ENCODE measurements around the gene CER1. TPM values are rescaled to one million over a fixed set of nuclear protein-coding genes. Genes with fewer than 3 reads are reported as not detected.

The CER1 gene
- total RNA-seq (2013; cell fraction: nucleolus; rRNA removed): not detected in 2 replicates
- total RNA-seq (2014; rRNA removed) (not detected in 2 replicates), total RNA-seq (2014; rRNA removed; fragmentation: Illumina TruSeq; extraction: Trizol) (not detected in 2 replicates), total RNA-seq (2021) (not detected in 2 replicates), polyA plus RNA-seq (2011; rRNA removed) (not detected in 2 replicates), polyA plus RNA-seq (2014; fragmentation: Illumina TruSeq; extraction: Trizol) (not detected in 2 replicates), polyA plus RNA-seq (2014; fragmentation: Nextera tagmentation; extraction: Ambion mirVana) (not detected), polyA plus RNA-seq (2014; rRNA removed) (not detected in 2 replicates), polyA plus RNA-seq (2016; fragmentation: Nextera tagmentation; extraction: Ambion mirVana) (not detected), polyA minus RNA-seq (2011; rRNA and poly(A)+ RNA removed) (not detected in 2 replicates), Bru-seq, nascent RNA (not detected), BruChase-seq, experiment 1, labeled RNA remaining after a 6-hour chase (not detected), BruChase-seq, experiment 2, labeled RNA remaining after a 2-hour chase (not detected)
- not detected for polyA plus RNA-seq (2011; ENCODE audit: low read depth)
- not detected in 2 replicates for polyA plus RNA-seq (2011; cell fraction: cytosol; rRNA removed)
- not detected in 2 replicates for polyA plus RNA-seq (2011; cell fraction: nucleus; rRNA removed)
- polyA plus RNA-seq (2012): not detected in 2 replicates
- not detected in 2 replicates for polyA minus RNA-seq (2011; cell fraction: cytosol; rRNA and poly(A)+ RNA removed)
- not detected in 2 replicates for polyA minus RNA-seq (2011; cell fraction: nucleus; rRNA and poly(A)+ RNA removed)
- long read RNA-seq, experiment 1: 0 reads
- long read RNA-seq, experiment 2: 0 reads

- 28% methylated on average over 7 of the region's 7 CpGs for WGBS (ENCODE audit: insufficient coverage, insufficient replicate concordance, low lambda C conversion rate, missing lambda C conversion rate)
- ATAC-seq (no peak), DNase-seq (ENCODE audit: low read depth, low spot score) (no peak), FAIRE-seq (no peak)
- ChIA-PET CTCF (no interaction called here), SMC1A (ENCODE audit: uncharacterized antibody, unreplicated experiment) (interaction anchor here (0.9 to 1.5 kb wide), 2 partner anchors 13 to 28 kb away, joined by 3 to 4 read pairs; no protein-coding TSS in a partner anchor), RAD21 (ENCODE audit: unreplicated experiment) (no interaction called here), POLR2A (no interaction called here)
- no peaks in the 10 kb centered on the region for H3K36me3 ChIP-seq (ENCODE audit: control insufficient read depth in 2 of 2, insufficient read depth in 2 of 2, low read length in 1 of 2)
- no peak within 1 kb of the TSS for H2AFZ ChIP-seq (ENCODE audit: control insufficient read depth, low read depth, low read length)
- BruUV-seq (replicated peaks): no TSS peak
- in situ Hi-C loops (cut with MboI) (no loop called here), intact Hi-C loops (cut with micrococcal nuclease; ENCODE audit: unreplicated experiment) (no loop called here)
- no peak within 1 kb of the TSS for H3K27ac ChIP-seq (ENCODE audit: control insufficient read depth, insufficient read depth)
- H3K9ac ChIP-seq (ENCODE audit: control insufficient read depth, insufficient read depth, low read length): no peak within 1 kb of the TSS
- H3K4me3 ChIP-seq: no peak within 1 kb of the TSS
- H3K9me3 ChIP-seq (replicated peaks; ENCODE audit: control insufficient read depth, insufficient read depth, low read length): no peaks in the 10 kb centered on the region
- H3K4me2 ChIP-seq (ENCODE audit: control insufficient read depth, insufficient read depth): no peak within 1 kb of the TSS
- H4K20me1 ChIP-seq (ENCODE audit: control insufficient read depth, insufficient read depth): no peaks in the 10 kb centered on the region
- H3K27me3 ChIP-seq (replicated peaks in 1 of 2; ENCODE audit: control insufficient read depth in 2 of 2, insufficient read depth in 2 of 2, low read length in 1 of 2): no peaks in the 10 kb centered on the region; a peak in 1 of 4 replicates
- H3K79me2 ChIP-seq (ENCODE audit: control insufficient read depth, insufficient read depth, low read length): no peaks in the 10 kb centered on the region
- H3K4me1 ChIP-seq (ENCODE audit: control insufficient read depth, insufficient read depth, low read length): no peaks in the 10 kb centered on the region
- no peak for TF ChIP-seq SUPT20H (IDR thresholded peaks at IDR 0.05; ENCODE audit: borderline replicate concordance, control insufficient read depth, low read depth, low read length)
- TF ChIP-seq MLLT1 (IDR thresholded peaks at IDR 0.05): no peak
- no peak for TF ChIP-seq EED (IDR thresholded peaks at IDR 0.05; ENCODE audit: low read depth)
- TF ChIP-seq WRNIP1 (IDR thresholded peaks at IDR 0.05; ENCODE audit: borderline replicate concordance, low read depth, low read length): no peak
- no peak for TF ChIP-seq CEBPB (IDR thresholded peaks at IDR 0.05; ENCODE audit: borderline replicate concordance in 1 of 2, low read depth in 2 of 2, low read length in 2 of 2)
- TF ChIP-seq POLR2A (IDR thresholded peaks at IDR 0.05; ENCODE audit: low read depth, low read length): no peak
- TF ChIP-seq, protein P1, sequence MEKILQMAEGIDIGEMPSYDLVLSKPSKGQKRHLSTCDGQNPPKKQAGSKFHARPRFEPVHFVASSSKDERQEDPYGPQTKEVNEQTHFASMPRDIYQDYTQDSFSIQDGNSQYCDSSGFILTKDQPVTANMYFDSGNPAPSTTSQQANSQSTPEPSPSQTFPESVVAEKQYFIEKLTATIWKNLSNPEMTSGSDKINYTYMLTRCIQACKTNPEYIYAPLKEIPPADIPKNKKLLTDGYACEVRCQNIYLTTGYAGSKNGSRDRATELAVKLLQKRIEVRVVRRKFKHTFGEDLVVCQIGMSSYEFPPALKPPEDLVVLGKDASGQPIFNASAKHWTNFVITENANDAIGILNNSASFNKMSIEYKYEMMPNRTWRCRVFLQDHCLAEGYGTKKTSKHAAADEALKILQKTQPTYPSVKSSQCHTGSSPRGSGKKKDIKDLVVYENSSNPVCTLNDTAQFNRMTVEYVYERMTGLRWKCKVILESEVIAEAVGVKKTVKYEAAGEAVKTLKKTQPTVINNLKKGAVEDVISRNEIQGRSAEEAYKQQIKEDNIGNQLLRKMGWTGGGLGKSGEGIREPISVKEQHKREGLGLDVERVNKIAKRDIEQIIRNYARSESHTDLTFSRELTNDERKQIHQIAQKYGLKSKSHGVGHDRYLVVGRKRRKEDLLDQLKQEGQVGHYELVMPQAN (conservative IDR thresholded peaks at IDR 0.05): no peak
- TF ChIP-seq PRDM15 (CRISPR knock-in tag; IDR thresholded peaks at IDR 0.05): no peak
- TF ChIP-seq, protein P2, sequence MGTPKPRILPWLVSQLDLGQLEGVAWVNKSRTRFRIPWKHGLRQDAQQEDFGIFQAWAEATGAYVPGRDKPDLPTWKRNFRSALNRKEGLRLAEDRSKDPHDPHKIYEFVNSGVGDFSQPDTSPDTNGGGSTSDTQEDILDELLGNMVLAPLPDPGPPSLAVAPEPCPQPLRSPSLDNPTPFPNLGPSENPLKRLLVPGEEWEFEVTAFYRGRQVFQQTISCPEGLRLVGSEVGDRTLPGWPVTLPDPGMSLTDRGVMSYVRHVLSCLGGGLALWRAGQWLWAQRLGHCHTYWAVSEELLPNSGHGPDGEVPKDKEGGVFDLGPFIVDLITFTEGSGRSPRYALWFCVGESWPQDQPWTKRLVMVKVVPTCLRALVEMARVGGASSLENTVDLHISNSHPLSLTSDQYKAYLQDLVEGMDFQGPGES (IDR thresholded peaks at IDR 0.05): no peak
- TF ChIP-seq NFYB (IDR thresholded peaks at IDR 0.05; ENCODE audit: insufficient read depth, low read depth, low read length): no peak
- no peak for TF ChIP-seq GATAD2B (conservative IDR thresholded peaks at IDR 0.05; ENCODE audit: low read depth)
- no peak for TF ChIP-seq DPF2 (IDR thresholded peaks at IDR 0.05)
These were observed at the start of gene CER1 for GRCh38 chr9:14722391-14723035. Gene CER1 (minus strand): TSS chr9:14722733. CDS start chr9:14722672, 61 bp downstream.

Measured in GM12878 (cell line).